Stimulated activated memory B cell treated with anti-CD40 and anti-IgM and Interleukin-4, amounts not matched to agents 10 μg/mL and 1 μg/mL and 100 μg/mL, for 72 hours (primary cell): ENCODE results near the gene KRTAP5-4.
A peak's percentile ranks its signal among the peaks of the same experiment; 100 is the strongest.
"Not testable (repeated sequence)": the region's sequence is repeated elsewhere in the genome, so short reads cannot be mapped to it uniquely, and the experiment has no call there.

Experiments used
- ATAC-seq: fragments of 150-1000 bp; cut with Tn5 transposase; 2 replicates; pipeline ENCODE4 v1.10.0; 2021
- H3K27ac Mint-ChIP-seq: one replicate; pipeline ENCODE4 v1.8.0; 2022; ENCODE audit warnings: mild to moderate bottlenecking, mixed read lengths
- H3K27me3 Mint-ChIP-seq: one replicate; pipeline ENCODE4 v1.8.0; 2022; ENCODE audit warnings: mixed read lengths
- H3K36me3 Mint-ChIP-seq: one replicate; pipeline ENCODE4 v1.8.0; 2022; ENCODE audit warnings: mixed read lengths
- H3K4me1 Mint-ChIP-seq: one replicate; pipeline ENCODE4 v1.8.0; 2022; ENCODE audit warnings: mixed read lengths
- H3K4me3 Mint-ChIP-seq: one replicate; pipeline ENCODE4 v1.8.0; 2022; ENCODE audit warnings: mild to moderate bottlenecking, moderate library complexity, mixed read lengths
- H3K9me3 Mint-ChIP-seq: one replicate; pipeline ENCODE4 v1.8.0; 2022; ENCODE audit warnings: mixed read lengths

The KRTAP5-4 gene, protein sequence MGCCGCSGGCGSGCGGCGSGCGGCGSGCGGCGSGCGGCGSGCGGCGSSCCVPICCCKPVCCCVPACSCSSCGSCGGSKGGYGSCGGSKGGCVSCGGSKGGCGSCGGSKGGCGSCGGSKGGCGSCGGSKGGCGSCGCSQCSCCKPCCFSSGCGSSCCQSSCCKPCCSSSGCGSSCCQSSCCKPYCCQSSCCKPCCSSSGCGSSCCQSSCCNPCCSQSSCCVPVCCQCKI

GRCh38 chr11:1622086-1622485, at the start of gene KRTAP5-4:
TSS of gene KRTAP5-4 (minus strand) at chr11:1622138. CDS start at chr11:1622093, 45 bp downstream.
- ATAC-seq = no peak
- Mint-ChIP-seq H3K4me1 (peaks cover 6% of the 10 kb centered on the region), H3K9me3 (no peaks in the 10 kb centered on the region), H3K36me3 (no peaks in the 10 kb centered on the region), H3K27ac (no peak within 1 kb of the TSS), H3K4me3 (no peak within 1 kb of the TSS), H3K27me3 (peaks cover 55% of the 10 kb centered on the region)

DNA sequence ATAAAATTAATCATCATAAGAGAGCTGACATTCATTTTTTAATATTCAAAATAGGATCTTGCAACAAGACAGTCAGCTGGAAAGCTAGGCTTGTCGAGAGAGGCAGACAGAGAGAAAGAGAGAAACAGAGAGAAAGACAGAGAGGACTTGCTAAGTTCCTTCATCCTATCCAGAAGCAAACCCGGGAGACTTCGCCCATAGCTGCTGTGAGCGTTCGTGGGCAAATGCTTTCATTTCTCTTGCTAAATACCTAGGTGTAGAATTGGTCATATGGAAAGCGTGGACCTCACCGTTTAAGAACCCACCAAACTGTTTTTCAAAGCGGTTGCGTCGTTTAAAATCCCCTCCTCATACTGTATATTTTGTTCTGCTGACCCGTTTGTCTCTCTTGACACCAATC, 49.7 kb upstream of the KRTAP5-4 start:
- ATAC-seq = no peak
- Mint-ChIP-seq H3K4me1 (no peaks in the 10 kb centered on the region), H3K36me3 (no peaks in the 10 kb centered on the region), H3K27me3 (peaks cover 51% of the 10 kb centered on the region), H3K9me3 (peaks cover 7% of the 10 kb centered on the region), H3K27ac (no peak overlapping the region), H3K4me3 (no peak overlapping the region)

GRCh38 chr11:1670905-1671371, 49.0 kb upstream of the KRTAP5-4 start:
- Mint-ChIP-seq H3K4me3 (no peak overlapping the region), H3K9me3 (peaks cover 7% of the 10 kb centered on the region), H3K4me1 (no peaks in the 10 kb centered on the region), H3K36me3 (no peaks in the 10 kb centered on the region), H3K27ac (no peak overlapping the region), H3K27me3 (peaks cover 48% of the 10 kb centered on the region)
- no peak for ATAC-seq

DNA sequence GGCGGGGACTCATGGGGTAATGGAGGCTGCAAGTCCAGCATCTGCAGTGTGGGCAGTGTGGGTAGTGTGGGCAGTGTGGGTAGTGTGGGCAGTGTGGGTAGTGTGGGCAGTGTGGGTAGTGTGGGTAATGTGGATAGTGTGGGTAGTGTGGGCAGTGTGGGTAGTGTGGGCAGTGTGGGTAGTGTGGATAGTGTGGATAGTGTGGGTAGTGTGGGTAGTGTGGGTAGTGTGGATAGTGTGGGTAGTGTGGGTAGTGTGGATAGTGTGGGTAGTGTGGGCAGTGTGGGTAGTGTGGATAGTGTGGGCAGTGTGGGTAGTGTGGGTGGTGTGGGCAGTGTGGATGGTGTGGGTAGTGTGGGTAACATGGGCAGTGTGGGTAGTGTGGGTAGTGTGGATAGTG, 48.5 kb upstream of the KRTAP5-4 start:
- not testable (repeated sequence) for H3K4me1 Mint-ChIP-seq, ATAC-seq, H3K9me3 Mint-ChIP-seq, H3K27ac Mint-ChIP-seq, H3K4me3 Mint-ChIP-seq, H3K36me3 Mint-ChIP-seq
- peaks cover 44% of the 10 kb centered on the region for H3K27me3 Mint-ChIP-seq

DNA sequence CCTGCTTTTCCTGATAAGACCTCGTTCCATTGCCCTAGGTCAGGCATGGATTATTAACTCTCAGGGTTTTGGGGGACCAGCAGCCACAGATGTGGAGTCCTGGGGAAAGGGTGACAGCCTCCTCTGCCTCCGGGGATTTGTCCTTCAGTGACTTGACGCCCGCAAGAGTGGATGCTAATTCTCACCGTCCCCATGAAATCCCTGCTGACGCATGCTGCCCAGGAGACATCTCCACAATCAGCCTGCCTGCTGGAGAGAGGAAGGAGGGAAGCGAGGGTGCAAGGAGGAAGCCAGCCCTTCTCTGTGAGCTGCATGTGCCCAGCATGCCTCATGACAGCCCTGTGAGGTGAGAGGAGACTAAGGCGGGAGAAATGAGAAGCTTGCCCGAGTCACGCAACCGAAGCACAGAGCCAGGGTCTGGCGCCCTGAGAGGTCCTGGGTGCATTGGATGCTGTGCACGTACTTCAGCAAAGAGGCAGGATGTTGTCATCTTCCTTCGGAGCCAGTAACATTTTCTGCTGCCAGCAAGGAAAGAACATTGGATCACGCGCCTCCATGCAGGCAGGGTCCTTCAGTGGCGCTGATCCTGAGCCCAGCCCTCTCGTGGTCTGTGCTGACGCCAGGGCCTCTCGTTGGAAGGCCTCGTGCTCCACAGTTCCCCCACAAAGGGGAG, 47.7 kb upstream of the KRTAP5-4 start:
- Mint-ChIP-seq H3K9me3 (peaks cover 7% of the 10 kb centered on the region), H3K4me3 (no peak overlapping the region), H3K27ac (no peak overlapping the region), H3K4me1 (no peaks in the 10 kb centered on the region), H3K27me3 (peaks cover 43% of the 10 kb centered on the region), H3K36me3 (no peaks in the 10 kb centered on the region)
- no peak for ATAC-seq

GRCh38 chr11:1668911-1669473, 47.1 kb upstream of the KRTAP5-4 start:
- Mint-ChIP-seq H3K9me3 (peaks cover 7% of the 10 kb centered on the region), H3K4me3 (no peak overlapping the region)

DNA sequence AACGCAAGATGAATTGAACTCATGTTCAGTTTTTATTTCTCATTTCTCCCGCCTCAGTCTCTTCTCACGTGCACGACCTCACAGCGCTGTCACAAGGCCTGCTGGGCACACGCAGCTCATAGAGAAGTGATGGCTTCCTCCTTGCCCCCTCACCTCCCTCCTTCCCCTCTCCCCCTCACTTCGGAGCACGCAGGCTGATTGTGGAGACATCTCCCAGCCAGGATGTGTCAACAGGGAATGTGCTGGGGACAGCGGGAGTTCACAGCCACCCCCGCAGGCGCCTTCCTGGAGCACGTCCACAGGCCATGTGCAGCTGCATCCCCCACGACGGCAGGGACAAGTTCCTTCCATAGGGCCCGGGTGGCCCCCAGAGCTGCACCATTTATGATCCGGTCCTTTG, 46.0 kb upstream of the KRTAP5-4 start:
- no peaks in the 10 kb centered on the region for H3K4me1 Mint-ChIP-seq
- H3K27ac Mint-ChIP-seq = no peak overlapping the region
- ATAC-seq = no peak
- H3K36me3 Mint-ChIP-seq = no peaks in the 10 kb centered on the region
- no peak overlapping the region for H3K4me3 Mint-ChIP-seq
- H3K27me3 Mint-ChIP-seq = peaks cover 39% of the 10 kb centered on the region
- peaks cover 7% of the 10 kb centered on the region for H3K9me3 Mint-ChIP-seq

More at GRCh38 chr11:1668911-1669473, 47.1 kb upstream of the KRTAP5-4 start:
- ATAC-seq = no peak
- Mint-ChIP-seq H3K27ac (no peak overlapping the region), H3K27me3 (peaks cover 38% of the 10 kb centered on the region), H3K36me3 (no peaks in the 10 kb centered on the region), H3K4me1 (no peaks in the 10 kb centered on the region)

DNA sequence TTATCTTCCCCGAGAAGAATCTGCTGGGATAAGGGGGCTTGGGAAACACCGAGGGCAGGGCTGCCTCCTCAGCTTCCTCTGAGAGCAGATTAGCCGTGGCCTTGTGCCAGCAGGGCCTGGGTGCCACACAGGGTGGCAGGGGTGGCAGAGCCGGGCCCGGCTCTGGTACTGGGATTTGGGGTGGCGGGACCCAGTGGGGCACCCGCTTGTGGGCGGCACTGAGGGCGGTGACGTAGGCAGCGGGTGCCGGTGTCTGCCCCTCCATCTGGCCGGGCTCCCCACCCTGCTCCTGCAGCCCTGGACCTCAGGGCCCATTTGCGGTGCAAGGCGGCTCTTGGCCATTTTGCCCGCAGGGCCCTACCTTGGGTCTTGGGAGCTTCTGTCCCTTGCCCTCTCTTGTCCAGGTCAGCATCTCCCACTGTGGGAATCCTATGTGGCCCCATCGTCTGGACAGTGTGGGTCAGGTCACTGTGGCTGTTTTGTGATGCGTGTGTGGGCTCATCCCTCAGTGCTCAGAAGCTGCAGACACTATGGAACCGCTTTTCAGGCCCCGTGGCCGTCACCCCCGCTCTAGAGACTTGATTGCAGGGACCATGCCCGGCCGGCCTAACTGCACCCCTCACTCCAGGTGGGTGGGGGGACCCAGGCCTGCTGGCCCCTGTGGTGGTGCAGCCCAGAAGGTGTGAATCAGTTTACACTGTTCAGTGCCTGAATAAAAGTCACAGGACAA, 45.3 kb upstream of the KRTAP5-4 start:
- Mint-ChIP-seq H3K27me3 (peaks cover 45% of the 10 kb centered on the region), H3K27ac (no peak overlapping the region), H3K36me3 (no peaks in the 10 kb centered on the region), H3K4me1 (no peaks in the 10 kb centered on the region), H3K4me3 (no peak overlapping the region), H3K9me3 (peaks cover 7% of the 10 kb centered on the region)
- peak; percentile 42 for ATAC-seq

DNA sequence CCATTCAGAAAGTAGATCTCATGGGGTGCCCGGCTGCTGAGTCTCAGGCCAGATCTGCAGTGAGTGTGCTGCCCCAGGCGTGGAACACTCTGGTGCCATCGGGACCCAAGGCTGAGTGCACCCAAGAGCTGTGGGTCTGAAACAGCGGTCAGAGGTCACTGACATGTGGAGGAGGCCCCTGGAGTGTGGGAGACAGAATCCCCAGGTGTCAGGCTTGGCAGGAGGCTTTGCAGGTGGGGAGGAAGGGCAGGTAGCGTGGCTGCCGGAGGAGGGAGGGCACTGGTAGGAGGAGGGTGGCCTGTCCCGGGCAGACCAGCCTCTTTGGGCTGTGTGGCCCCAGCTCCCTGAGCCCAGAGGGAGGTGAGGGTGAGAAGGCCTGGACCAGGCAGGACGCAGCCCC, 43.4 kb upstream of the KRTAP5-4 start:
- no peak overlapping the region for H3K4me3 Mint-ChIP-seq
- peaks cover under 1% of the 10 kb centered on the region for H3K9me3 Mint-ChIP-seq
- H3K27me3 Mint-ChIP-seq = peaks cover 64% of the 10 kb centered on the region
- no peak for ATAC-seq
- no peaks in the 10 kb centered on the region for H3K36me3 Mint-ChIP-seq
- no peaks in the 10 kb centered on the region for H3K4me1 Mint-ChIP-seq
- H3K27ac Mint-ChIP-seq = no peak overlapping the region

DNA sequence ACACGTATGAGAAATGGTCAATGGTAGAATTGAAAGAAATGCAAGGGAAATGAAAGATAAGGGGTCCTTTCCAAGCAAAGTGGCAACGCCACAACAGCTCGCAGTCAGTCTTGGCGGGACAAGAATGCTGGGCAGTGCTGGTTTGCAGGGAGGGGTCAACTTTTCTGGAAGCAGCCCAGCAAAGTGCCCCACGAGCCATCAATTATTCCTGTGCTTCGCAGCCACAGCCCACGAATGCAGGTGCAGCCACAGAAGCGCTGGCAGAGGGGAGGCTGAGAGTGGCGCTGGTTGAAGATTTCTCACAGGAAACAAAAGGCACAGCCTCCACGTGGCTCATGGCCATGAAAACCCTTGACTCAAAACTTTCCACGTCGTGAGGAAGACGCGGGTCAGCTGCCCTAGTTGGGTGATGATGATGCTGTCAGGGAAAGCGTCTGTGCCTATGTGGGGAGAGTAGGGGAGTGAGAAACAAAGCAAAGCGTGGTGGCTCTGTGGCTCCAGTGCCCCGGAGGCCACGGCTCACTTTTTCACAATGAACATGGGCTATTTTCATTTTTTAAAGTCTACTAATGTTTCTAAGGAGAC, 40.9 kb upstream of the KRTAP5-4 start:
- H3K9me3 Mint-ChIP-seq, H3K4me3 Mint-ChIP-seq, ATAC-seq, H3K4me1 Mint-ChIP-seq, H3K36me3 Mint-ChIP-seq, H3K27ac Mint-ChIP-seq: not testable (repeated sequence)
- H3K27me3 Mint-ChIP-seq = peaks cover 65% of the 10 kb centered on the region

- H3K4me3 Mint-ChIP-seq, H3K36me3 Mint-ChIP-seq, H3K27ac Mint-ChIP-seq, ATAC-seq, H3K9me3 Mint-ChIP-seq, H3K4me1 Mint-ChIP-seq: not testable (repeated sequence)
- peaks cover 72% of the 10 kb centered on the region for H3K27me3 Mint-ChIP-seq
Observed at GRCh38 chr11:1661454-1662269, 39.7 kb upstream of the KRTAP5-4 start.

- Mint-ChIP-seq H3K27ac (no peak overlapping the region), H3K36me3 (no peaks in the 10 kb centered on the region), H3K4me3 (no peak overlapping the region), H3K27me3 (peaks cover 82% of the 10 kb centered on the region), H3K9me3 (no peaks in the 10 kb centered on the region), H3K4me1 (peaks cover 6% of the 10 kb centered on the region)
- ATAC-seq = no peak
Observed at GRCh38 chr11:1660111-1660867, 38.4 kb upstream of the KRTAP5-4 start.

DNA sequence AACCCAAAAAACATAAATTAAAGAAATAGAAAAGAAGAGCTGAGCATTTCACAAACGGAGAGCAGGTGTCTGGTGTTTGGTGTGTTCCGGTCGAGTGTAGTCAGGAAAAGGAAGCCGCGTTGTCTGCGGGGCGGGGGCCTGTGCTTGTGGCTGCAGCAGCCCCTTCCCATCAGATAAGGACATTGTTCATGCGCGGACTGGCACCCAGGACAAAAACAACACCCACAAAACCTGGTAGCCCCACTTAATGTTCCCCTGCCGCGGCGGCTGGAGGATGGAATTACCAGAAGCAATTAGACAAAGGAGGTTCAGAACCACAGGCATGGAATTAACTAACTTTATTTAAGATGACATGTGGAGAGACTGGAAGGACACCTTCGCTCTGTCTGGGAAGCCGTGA, 37.6 kb upstream of the KRTAP5-4 start:
- H3K36me3 Mint-ChIP-seq = no peaks in the 10 kb centered on the region
- peaks cover 6% of the 10 kb centered on the region for H3K4me1 Mint-ChIP-seq
- no peak for ATAC-seq
- H3K27ac Mint-ChIP-seq = no peak overlapping the region
- H3K27me3 Mint-ChIP-seq = peaks cover 85% of the 10 kb centered on the region
- no peaks in the 10 kb centered on the region for H3K9me3 Mint-ChIP-seq
- H3K4me3 Mint-ChIP-seq = no peak overlapping the region

- Mint-ChIP-seq H3K9me3 (no peaks in the 10 kb centered on the region), H3K4me3 (no peak overlapping the region), H3K27me3 (peaks cover 94% of the 10 kb centered on the region), H3K36me3 (no peaks in the 10 kb centered on the region), H3K4me1 (peaks cover 6% of the 10 kb centered on the region), H3K27ac (no peak overlapping the region)
- ATAC-seq = no peak
Observed at GRCh38 chr11:1656670-1657069, 34.7 kb upstream of the KRTAP5-4 start.
